HUES6 (cell line): Measurements from ENCODE around the gene TNNI2.

Experiments used
- H3K27ac ChIP-seq: 2 replicates; pipeline ENCODE4 v1.7.0; 2013; ENCODE audit warnings: low read depth, mild to moderate bottlenecking, low read length, inconsistent platforms
- H3K27me3 ChIP-seq: 2 replicates; pipeline ENCODE4 v1.6.1; 2013; ENCODE audit warnings: low read length; ENCODE audit not compliant: control insufficient read depth, insufficient read depth
- H3K36me3 ChIP-seq: 2 replicates; pipeline ENCODE4 v1.6.1; 2013; ENCODE audit warnings: low read length; ENCODE audit not compliant: control insufficient read depth, insufficient read depth
- H3K4me1 ChIP-seq: 2 replicates; pipeline ENCODE4 v1.6.1; 2013; ENCODE audit warnings: low read length; ENCODE audit not compliant: control insufficient read depth, insufficient read depth
- H3K4me3 ChIP-seq: 2 replicates; pipeline ENCODE4 v1.5.1; 2013; ENCODE audit warnings: low read depth, low read length
- H3K9ac ChIP-seq: one replicate; pipeline ENCODE4 v1.6.1; 2013; ENCODE audit warnings: mild to moderate bottlenecking, low read length
- H3K9me3 ChIP-seq: 2 replicates; pipeline ENCODE4 v1.6.1; 2013; ENCODE audit warnings: low read depth, low read length; ENCODE audit not compliant: control insufficient read depth, insufficient read depth

TNNI2 gene

DNA sequence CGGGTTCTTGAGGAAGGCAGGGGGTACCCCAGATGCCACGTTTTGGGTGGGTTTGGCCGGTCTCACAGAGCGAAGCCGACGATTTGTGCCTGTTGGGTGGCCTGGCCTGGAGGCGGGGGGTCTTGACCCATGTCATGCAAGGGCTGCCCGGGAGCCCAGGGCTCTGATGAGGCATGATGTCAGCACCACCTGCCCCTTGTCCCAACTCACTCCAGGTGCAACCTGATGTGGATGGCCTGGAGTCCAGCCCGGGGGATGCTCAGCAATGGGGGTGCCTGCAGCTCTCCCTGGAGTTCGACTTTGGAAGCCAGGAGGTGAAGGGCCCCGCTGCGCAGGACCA lies 3.1 kb upstream of the TNNI2 start:
- Histone ChIP-seq H3K27ac (no peak overlapping the region), H3K4me1 (peaks cover 10% of the 10 kb centered on the region), H3K9ac (no peak overlapping the region), H3K9me3 (no peaks in the 10 kb centered on the region), H3K4me3 (no peak overlapping the region), H3K36me3 (no peaks in the 10 kb centered on the region), H3K27me3 (peaks cover 10% of the 10 kb centered on the region; the same call in 1 of the 2 replicates)

DNA sequence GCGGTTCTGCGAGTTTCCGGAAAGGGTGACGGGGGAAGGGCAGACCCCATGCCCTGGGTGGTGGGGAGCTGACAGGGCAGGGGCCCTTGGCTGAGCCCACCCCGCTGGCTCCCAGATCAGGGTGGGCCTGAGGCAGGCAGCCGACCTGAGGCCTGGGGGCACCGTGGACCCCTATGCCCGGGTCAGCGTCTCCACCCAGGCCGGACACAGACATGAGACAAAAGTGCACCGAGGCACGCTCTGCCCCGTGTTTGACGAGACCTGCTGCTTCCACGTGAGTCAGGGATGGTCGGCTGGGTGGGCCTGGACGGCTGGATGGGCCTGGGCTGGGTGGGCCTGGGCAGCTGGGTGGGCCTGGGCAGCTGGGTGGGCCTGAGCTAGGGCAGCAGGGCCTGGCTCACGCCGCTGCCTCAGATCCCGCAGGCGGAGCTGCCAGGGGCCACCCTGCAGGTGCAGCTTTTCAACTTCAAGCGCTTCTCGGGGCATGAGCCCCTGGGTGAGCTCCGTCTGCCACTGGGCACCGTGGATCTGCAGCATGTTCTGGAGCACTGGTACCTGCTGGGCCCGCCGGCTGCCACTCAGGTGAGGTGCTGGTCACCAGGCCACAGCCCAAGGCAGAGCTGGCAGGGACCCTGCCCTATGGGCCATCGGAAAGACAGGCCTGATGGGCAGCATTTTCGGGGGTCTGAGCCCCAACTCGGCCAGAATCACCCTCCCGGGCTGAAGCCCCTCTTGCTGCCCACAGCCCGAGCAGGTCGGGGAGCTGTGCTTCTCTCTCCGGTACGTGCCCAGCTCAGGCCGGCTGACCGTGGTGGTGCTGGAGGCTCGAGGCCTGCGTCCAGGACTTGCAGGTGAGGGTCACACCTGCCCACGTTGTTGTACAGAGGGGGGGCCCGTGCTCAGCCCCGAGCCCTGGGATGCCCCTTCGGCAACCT lies 2.5 kb upstream of the TNNI2 start:
- Histone ChIP-seq H3K27ac (no peak overlapping the region), H3K4me1 (peaks cover 10% of the 10 kb centered on the region), H3K36me3 (no peaks in the 10 kb centered on the region), H3K4me3 (no peak overlapping the region), H3K9me3 (no peaks in the 10 kb centered on the region), H3K9ac (no peak overlapping the region), H3K27me3 (peaks cover 10% of the 10 kb centered on the region; the same call in 1 of the 2 replicates)

DNA sequence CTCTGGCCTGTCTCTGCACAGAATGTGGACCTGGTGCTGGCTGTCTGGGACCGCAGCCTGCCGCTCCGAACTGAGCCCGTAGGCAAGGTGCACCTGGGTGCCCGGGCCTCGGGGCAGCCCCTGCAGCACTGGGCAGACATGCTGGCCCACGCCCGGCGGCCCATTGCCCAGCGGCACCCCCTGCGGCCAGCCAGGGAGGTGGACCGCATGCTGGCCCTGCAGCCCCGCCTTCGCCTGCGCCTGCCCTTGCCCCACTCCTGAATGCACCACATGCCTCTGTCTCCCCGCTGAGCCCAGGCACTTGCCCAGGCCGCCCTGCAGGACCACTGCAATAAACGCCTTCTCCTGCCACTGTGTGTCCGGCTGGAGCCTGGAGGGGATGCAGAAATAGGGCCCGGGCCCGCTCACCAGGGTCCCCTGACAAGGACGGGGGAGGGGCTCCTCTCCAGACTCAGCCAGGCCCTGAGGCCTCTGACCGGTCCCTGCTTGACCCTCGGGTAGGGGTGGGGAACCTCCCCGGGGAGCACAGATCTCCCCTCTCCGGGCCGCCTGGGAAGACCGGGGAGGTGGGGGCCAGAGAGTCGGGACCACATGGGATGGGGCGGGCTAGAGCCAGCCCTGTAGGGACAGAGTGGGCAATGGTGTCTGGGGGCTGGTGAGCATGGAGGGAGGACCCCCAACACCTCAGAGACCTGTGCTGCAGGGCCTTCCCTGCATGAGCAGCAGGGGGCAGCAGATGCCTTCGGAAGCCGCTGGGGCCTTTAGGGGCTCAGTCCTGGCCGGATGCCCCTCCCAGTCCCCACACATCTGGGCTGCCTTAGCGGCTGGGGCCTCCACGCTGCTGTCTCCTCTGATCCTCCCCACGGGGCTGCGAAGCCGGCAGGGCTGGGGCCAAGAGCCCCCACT lies 1.4 kb upstream of the TNNI2 start:
- peaks cover 4% of the 10 kb centered on the region for H3K4me1 ChIP-seq
- peaks cover 10% of the 10 kb centered on the region; the same call in 1 of the 2 replicates for H3K27me3 ChIP-seq
- no peak overlapping the region for H3K27ac ChIP-seq
- no peaks in the 10 kb centered on the region for H3K9me3 ChIP-seq
- no peaks in the 10 kb centered on the region for H3K36me3 ChIP-seq
- no peak overlapping the region for H3K9ac ChIP-seq
- H3K4me3 ChIP-seq = no peak overlapping the region

DNA sequence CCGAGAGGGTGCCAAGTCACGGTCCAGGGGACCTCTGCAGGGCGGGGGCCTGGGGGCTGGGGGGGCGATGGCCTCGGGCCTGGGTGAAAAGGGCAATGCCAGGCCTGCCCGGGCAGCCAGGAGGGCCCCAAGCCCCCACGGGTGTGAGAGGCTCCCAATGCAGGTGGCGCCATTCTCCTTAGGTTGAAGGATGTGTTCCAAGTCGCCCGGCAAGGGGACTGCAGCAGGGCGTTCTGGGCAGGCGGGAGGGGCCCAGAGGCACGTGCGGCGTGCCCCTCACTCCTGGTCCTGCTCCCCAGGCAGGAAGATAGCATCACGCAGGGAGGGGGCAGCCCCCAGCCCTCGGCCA lies 730 bp upstream of the TNNI2 start:
- Histone ChIP-seq H3K4me1 (no peaks in the 10 kb centered on the region), H3K27ac (no peak overlapping the region), H3K27me3 (peaks cover 7% of the 10 kb centered on the region; the same call in 1 of the 2 replicates), H3K9me3 (no peaks in the 10 kb centered on the region), H3K9ac (no peak overlapping the region), H3K36me3 (no peaks in the 10 kb centered on the region), H3K4me3 (no peak overlapping the region)

DNA sequence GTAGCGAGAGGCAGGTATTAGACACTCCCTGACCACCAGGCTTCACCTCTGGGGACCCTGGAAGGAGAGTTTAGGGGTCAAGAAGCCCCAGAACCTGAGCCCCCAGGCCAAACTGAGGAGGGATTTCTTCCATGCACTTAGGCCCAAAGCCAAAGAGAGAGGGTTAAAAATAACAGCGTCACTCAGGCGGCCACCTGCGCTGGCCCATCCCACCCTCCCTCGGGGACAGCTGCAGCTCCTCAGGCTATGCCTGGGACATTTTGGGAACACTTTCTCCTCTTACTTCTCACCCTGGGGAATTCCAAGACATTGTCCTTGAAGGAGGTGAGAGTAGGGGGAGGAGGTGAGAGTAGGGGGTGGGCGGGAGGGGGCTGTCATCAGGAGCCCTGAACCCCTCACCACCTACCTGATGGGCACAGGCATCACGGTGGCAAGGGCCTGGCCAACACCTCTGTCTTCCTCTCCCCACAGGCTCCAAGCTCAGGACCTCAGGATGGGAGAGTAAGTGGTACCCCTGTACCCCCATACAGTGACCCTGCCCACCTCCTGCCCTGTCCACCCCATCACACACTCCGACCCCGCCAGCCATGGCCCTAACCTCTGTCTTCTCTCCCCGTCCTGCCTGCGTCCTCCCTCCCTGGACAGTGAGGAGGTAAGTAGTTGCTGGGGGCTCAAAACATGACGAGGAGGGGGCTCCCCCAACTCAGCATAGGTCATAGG lies 583 bp downstream of the TNNI2 start:
- Histone ChIP-seq H3K4me3 (no peak overlapping the region), H3K9ac (no peak overlapping the region), H3K4me1 (no peaks in the 10 kb centered on the region), H3K9me3 (no peaks in the 10 kb centered on the region), H3K27ac (no peak overlapping the region), H3K36me3 (no peaks in the 10 kb centered on the region), H3K27me3 (no peaks in the 10 kb centered on the region)

DNA sequence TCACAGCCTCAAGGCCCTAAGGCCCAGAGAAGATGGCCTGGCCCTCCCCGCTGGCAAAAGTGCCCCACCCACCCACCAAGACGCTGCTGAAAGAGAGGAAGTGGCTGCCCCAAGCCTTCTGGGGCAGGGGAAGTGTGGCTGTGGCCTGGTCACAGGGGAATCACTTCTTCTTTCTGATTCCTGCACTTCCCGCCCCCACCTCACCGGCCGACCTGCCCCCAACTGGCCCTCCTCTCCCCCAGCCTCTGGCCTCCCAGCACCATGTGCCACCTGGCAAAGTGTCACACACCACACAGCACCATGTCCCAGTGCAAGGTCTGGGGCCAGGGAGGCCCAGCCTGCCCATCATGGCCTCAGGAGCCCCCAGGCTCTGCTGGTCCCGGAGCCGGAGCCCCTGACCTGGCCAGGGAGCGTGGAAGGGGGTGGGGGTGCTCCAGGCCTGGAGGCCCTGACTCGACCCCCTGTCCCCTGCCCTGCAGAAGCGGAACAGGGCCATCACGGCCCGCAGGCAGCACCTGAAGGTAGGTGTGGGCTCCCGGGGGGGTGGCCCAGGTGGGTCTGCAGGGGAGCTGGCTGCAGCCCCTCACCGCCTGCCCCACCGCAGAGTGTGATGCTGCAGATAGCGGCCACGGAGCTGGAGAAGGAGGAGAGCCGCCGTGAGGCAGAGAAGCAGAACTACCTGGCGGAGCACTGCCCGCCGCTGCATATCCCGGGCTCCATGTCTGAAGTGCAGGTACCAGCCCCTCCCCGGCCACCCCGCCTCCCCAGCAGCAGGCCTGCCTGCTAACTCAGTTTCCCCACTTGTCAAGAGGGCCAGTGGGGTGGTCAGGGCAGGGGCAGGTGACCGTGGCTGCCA lies 1.4 kb downstream of the TNNI2 start:
- Histone ChIP-seq H3K4me3 (no peak overlapping the region), H3K27ac (no peak overlapping the region), H3K4me1 (no peaks in the 10 kb centered on the region)

DNA sequence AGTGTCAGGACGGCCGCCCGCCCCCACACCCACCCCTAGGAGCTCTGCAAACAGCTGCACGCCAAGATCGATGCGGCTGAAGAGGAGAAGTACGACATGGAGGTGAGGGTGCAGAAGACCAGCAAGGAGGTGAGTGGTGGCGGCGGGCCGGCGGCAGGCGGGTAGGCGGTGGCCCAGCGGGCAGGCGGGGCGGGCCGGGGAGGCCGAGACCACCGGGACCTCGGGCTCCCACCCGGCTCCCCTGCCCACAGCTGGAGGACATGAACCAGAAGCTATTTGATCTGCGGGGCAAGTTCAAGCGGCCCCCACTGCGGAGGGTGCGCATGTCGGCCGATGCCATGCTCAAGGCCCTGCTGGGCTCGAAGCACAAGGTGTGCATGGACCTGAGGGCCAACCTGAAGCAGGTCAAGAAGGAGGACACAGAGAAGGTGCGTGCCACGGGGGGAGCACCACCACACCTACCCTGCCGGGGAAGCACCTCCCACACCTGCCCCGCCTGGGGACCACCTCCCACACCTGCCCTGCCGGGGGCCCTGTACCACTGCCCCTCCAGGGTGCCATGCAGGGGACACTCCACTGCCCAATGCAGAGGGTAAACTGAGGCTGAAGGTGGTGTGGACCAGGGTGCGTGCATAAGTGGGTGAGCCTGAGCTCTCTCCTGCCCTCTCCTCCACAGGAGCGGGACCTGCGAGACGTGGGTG lies 2.1 kb downstream of the TNNI2 start:
- H3K9ac ChIP-seq = no peak overlapping the region
- H3K36me3 ChIP-seq = no peaks in the 10 kb centered on the region
- no peak overlapping the region for H3K27ac ChIP-seq
- no peaks in the 10 kb centered on the region for H3K9me3 ChIP-seq
- no peak overlapping the region for H3K4me3 ChIP-seq
- H3K27me3 ChIP-seq = peaks cover 8% of the 10 kb centered on the region; the same call in 1 of the 2 replicates
- H3K4me1 ChIP-seq = no peaks in the 10 kb centered on the region

More for the DNA sequence above, 1.4 kb downstream of the TNNI2 start:
- H3K9ac ChIP-seq = no peak overlapping the region
- no peaks in the 10 kb centered on the region for H3K9me3 ChIP-seq
- H3K27me3 ChIP-seq = peaks cover 8% of the 10 kb centered on the region; the same call in 1 of the 2 replicates
- no peaks in the 10 kb centered on the region for H3K36me3 ChIP-seq

DNA sequence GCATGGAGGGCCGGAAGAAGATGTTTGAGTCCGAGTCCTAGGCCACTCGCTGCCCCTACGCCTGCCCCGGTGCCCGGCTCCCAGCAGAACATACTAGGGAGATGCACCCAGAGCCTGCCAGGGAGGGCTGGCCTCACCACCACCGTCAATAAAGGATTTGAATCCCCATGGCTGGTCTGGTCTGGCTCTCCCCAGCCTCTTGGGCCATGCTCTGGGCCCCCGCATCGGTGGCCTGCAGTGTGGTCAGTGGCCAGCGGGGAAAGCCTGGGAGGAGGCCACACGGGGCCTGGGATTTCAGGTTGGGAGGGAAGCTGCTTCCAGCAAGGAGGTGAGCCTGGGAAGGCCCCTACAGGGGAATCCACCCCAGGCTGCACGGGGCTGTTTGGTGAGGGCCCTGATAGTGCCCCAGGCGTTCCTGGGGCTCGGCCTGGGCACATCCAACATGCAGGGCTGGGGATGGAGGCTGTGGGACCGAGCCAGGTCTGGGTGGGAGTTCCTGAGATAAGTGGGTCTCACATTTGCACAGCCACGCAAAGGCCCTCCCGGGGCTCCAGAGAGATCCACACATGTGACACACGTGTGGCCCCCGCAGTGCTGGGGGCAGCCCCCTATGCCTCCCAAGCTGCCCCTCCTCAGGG lies 2.8 kb downstream of the TNNI2 start:
- no peak overlapping the region for H3K9ac ChIP-seq
- no peaks in the 10 kb centered on the region for H3K9me3 ChIP-seq
- H3K4me3 ChIP-seq = no peak overlapping the region
- H3K27ac ChIP-seq = no peak overlapping the region
- peaks cover 8% of the 10 kb centered on the region; the same call in 1 of the 2 replicates for H3K27me3 ChIP-seq
- no peaks in the 10 kb centered on the region for H3K36me3 ChIP-seq
- H3K4me1 ChIP-seq = no peaks in the 10 kb centered on the region

DNA sequence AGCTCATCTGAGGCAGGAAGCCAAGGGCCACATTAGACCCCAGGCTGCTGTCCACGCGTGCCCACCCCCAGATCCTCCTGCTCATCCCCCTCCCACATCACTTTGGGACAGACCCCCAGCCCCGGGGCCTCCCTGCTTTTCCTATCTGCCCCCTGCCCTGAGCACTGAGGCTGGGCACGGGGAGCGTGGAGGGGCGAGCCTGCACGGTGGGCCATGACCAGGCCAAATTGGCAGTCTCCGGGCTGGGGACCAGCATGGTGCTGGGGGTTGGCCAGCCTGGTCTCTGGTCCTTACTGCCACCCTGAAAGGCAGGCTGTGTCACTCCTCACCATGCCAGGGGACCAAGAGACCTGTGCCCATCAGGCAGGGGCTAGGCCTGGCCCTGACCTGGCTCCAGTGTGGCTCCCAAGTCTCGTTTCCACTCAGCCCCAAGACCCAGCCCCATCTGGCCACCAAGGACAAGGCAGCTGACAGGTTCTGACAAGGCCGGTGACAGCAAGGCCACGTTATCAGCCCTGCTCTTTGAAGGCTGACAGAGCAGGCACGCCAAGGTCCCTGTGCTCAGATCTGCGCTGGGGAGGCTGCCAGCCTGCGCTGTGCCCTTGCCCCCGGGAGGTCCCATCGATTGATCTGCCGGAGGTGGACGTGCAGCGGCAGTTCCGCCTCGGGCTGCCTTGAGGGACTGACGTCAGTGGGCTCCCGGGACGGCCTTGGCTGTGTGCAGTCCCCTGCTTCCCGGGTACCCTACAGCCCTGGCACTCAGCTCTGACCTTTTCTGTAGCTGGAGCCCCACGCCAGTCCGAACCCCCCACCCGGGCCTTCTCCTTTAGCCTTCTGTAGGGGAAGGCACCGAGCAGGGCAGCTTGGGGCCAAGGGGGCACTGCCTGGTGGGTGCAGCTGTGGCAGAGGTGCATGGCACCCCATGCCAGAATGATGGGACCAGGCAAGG lies 3.6 kb downstream of the TNNI2 start:
- H3K27me3 ChIP-seq = peaks cover 8% of the 10 kb centered on the region; the same call in 1 of the 2 replicates
- no peaks in the 10 kb centered on the region for H3K9me3 ChIP-seq
- no peak overlapping the region for H3K9ac ChIP-seq
- no peaks in the 10 kb centered on the region for H3K36me3 ChIP-seq
- H3K4me1 ChIP-seq = no peaks in the 10 kb centered on the region
- no peak overlapping the region for H3K4me3 ChIP-seq
- H3K27ac ChIP-seq = no peak overlapping the region
